Liver (tissue), 9 donors: ENCODE measurements around the gene ZSWIM8. TPM values are rescaled to one million over a fixed set of nuclear protein-coding genes. Genes with fewer than 3 reads are reported as not detected.
"Not testable (repeated sequence)": the region's sequence is repeated elsewhere in the genome, so short reads cannot be mapped to it uniquely, and the experiment has no call there.

Experiments
- DNase-seq: peaks from one replicate; pipeline ENCODE4 v3.0.0-alpha.2; 2017; ENCODE audit warnings: low spot score
- H3K27ac ChIP-seq, 2 donors: one replicate each; pipeline ENCODE4 v1.7.0; 2013; ENCODE audit warnings: inconsistent platforms in 2 of 2, low read length in 2 of 2, control low read depth in 1 of 2, low read depth in 1 of 2, mild to moderate bottlenecking in 1 of 2
- H3K27me3 ChIP-seq, 4 donors: one replicate each; pipeline versions ENCODE4 v1.6.1 to v1.7.0; 2013; ENCODE audit warnings: low read length in 3 of 4, inconsistent platforms in 1 of 4, mild to moderate bottlenecking in 1 of 4, moderate library complexity in 1 of 4; ENCODE audit not compliant: control insufficient read depth in 4 of 4, insufficient read depth in 4 of 4
- H3K36me3 ChIP-seq, 4 donors: one replicate each; pipeline versions ENCODE4 v1.6.1 to v1.7.0; 2013; ENCODE audit warnings: low read length in 3 of 4, mild to moderate bottlenecking in 3 of 4, low read depth in 1 of 4, moderate library complexity in 1 of 4; ENCODE audit not compliant: control insufficient read depth in 4 of 4, insufficient read depth in 3 of 4
- H3K4me1 ChIP-seq, 4 donors: one replicate each; pipeline versions ENCODE4 v1.6.1 to v1.7.0; 2013; ENCODE audit warnings: low read length in 3 of 4, mild to moderate bottlenecking in 3 of 4, moderate library complexity in 1 of 4; ENCODE audit not compliant: control insufficient read depth in 4 of 4, insufficient read depth in 4 of 4
- H3K4me3 ChIP-seq, 3 donors: one replicate each; pipeline versions ENCODE4 v1.6.1 to v1.7.0; 2013; ENCODE audit warnings: low read length in 3 of 3, control low read depth in 1 of 3, low read depth in 1 of 3, mild to moderate bottlenecking in 1 of 3
- H3K9ac ChIP-seq, 2 donors: one replicate each; pipeline ENCODE4 v1.7.0; 2013; ENCODE audit warnings: low read length in 2 of 2, mild to moderate bottlenecking in 2 of 2, moderate library complexity in 2 of 2, control low read depth in 1 of 2, low read depth in 1 of 2
- H3K9me3 ChIP-seq, 4 donors: one replicate each; pipeline versions ENCODE4 v1.6.1 to v1.7.0; 2013; ENCODE audit warnings: low read length in 3 of 4; ENCODE audit not compliant: control insufficient read depth in 4 of 4
- EGR1 ChIP-seq, 2 donors: IDR thresholded peaks; 2 replicates each; pipeline ENCODE4 v1.6.1; 2016 to 2018; ENCODE audit warnings: antibody characterized with exemption in 2 of 2, low read depth in 2 of 2
- FOXA2 ChIP-seq: IDR thresholded peaks from 2 replicates; pipeline ENCODE4 v1.6.1; 2016; ENCODE audit warnings: antibody characterized with exemption
- GABPA ChIP-seq, 2 donors: IDR thresholded peaks in 1 of 2; conservative IDR thresholded peaks in 1 of 2; 2 replicates each; pipeline ENCODE4 v1.6.1; 2016; ENCODE audit warnings: antibody characterized with exemption in 2 of 2, mild to moderate bottlenecking in 1 of 2, moderate library complexity in 1 of 2
- HNF4G ChIP-seq: IDR thresholded peaks from 2 replicates; pipeline ENCODE4 v1.6.1; 2016; ENCODE audit warnings: antibody characterized with exemption
- JUND ChIP-seq, 2 donors: IDR thresholded peaks; 2 replicates each; pipeline ENCODE4 v1.6.1; 2016; ENCODE audit warnings: antibody characterized with exemption in 2 of 2
- NR2F2 ChIP-seq: IDR thresholded peaks from 2 replicates; pipeline ENCODE4 v1.6.1; 2016; ENCODE audit warnings: antibody characterized with exemption
- RAD21 ChIP-seq, 2 donors: IDR thresholded peaks; 2 replicates each; pipeline ENCODE4 v1.6.1; 2016; ENCODE audit warnings: antibody characterized with exemption in 2 of 2, mild to moderate bottlenecking in 2 of 2
- RXRA ChIP-seq, 2 donors: IDR thresholded peaks; 2 replicates each; pipeline ENCODE4 v1.6.1; 2017 to 2018; ENCODE audit warnings: antibody characterized with exemption in 2 of 2, mild to moderate bottlenecking in 1 of 2
- SP1 ChIP-seq: IDR thresholded peaks from 2 replicates; pipeline ENCODE4 v1.6.1; 2018; ENCODE audit warnings: antibody characterized with exemption, mild to moderate bottlenecking
- TAF1 ChIP-seq: conservative IDR thresholded peaks from 2 replicates; pipeline ENCODE4 v1.6.1; 2016; ENCODE audit warnings: antibody characterized with exemption, mild to moderate bottlenecking
- YY1 ChIP-seq: IDR thresholded peaks from 2 replicates; pipeline ENCODE4 v1.6.1; 2016; ENCODE audit warnings: antibody characterized with exemption, mild to moderate bottlenecking
- WGBS: extraction: QIAGEN DNeasy Blood & Tissue Kit; methylation state at CpG from one replicate; pipeline ENCODE4 v1.1.7; 2013; 5-methylcytosine and 5-hydroxymethylcytosine counted together
- polyA plus RNA-seq, 2 donors: library from polyadenylated mRNA; stranded (reverse) in 1 of 2; unstranded in 1 of 2; fragments of 200-250 nt in 1 of 2; fragments of >200 nt in 1 of 2; fragmentation: Nextera tagmentation in 1 of 2; extraction: Ambion mirVana in 1 of 2; gene quantifications; one replicate each; pipeline versions ENCODE4 v1.2.1 to v1.2.3, GENCODE V29; 2013 to 2015
- total RNA-seq, 2 donors: library from RNA; depleted of rRNA; stranded (reverse); fragments of >200 nt; gene quantifications; one replicate each; pipeline ENCODE4 v1.2.3, GENCODE V29; 2014
- TF ChIP-seq, protein P1 (sequence below): IDR thresholded peaks from 2 replicates; pipeline ENCODE4 v1.6.1; 2016; ENCODE audit warnings: antibody characterized with exemption, mild to moderate bottlenecking
- TF ChIP-seq, protein P2 (sequence below): fragments of 150-350 bp; IDR thresholded peaks from 2 replicates; pipeline ENCODE4 v1.5.1; 2017; ENCODE audit warnings: improper control_type of control experiment, low read depth, low read length; ENCODE audit not compliant: missing input control
- TF ChIP-seq, protein P3 (sequence below): IDR thresholded peaks from 2 replicates; pipeline ENCODE4 v1.6.1; 2016; ENCODE audit warnings: antibody characterized with exemption
- TF ChIP-seq, protein P4 (sequence below): IDR thresholded peaks from 2 replicates; pipeline ENCODE4 v1.6.1; 2016; ENCODE audit warnings: antibody characterized with exemption
- TF ChIP-seq, protein P5 (sequence below): IDR thresholded peaks from 2 replicates; pipeline ENCODE4 v1.6.1; 2016; ENCODE audit warnings: antibody characterized with exemption
- donor health status: healthy.
- donor health status: healthy.
- donor health status: healthy.
- donor health status: healthy.
- donor health status: healthy.

Gene ZSWIM8
- total and polyA plus RNA-seq, 4 donors: 33.3 to 66.2 (median 44.4) TPM

DNA sequence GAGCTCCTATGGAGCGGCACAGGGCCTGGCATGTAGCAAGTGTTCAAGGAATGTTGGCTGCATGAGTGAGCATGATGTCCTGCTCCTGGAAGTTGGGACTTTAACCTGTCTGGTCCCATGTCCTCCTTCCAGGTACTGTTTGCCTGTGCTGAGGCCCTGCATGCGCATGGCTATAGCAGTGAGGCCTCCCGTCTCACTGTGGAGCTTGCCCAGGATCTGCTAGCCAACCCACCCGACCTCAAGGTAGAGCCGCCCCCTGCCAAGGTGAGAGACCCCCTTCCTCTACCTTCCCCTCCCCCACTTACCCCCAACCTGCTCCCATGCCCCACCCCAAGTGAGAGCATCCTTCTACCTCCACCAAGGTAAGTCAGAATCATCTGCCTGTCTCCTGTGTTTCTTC is 8.1 kb downstream of the ZSWIM8 start:
- TF ChIP-seq YY1 (no peak), TAF1 (no peak), EGR1 (IDR thresholded peaks at IDR 0.05; ENCODE audit: low read depth in 2 of 2) (no peak), NR2F2 (no peak), GABPA (IDR thresholded peaks at IDR 0.05 in 1 of 2, conservative IDR thresholded peaks at IDR 0.05 in 1 of 2) (no peak), SP1 (no peak), JUND (IDR thresholded peaks at IDR 0.05) (no peak), RXRA (IDR thresholded peaks at IDR 0.05) (no peak), HNF4G (no peak), RAD21 (IDR thresholded peaks at IDR 0.05) (no peak), FOXA2 (no peak)
- TF ChIP-seq, protein P1, sequence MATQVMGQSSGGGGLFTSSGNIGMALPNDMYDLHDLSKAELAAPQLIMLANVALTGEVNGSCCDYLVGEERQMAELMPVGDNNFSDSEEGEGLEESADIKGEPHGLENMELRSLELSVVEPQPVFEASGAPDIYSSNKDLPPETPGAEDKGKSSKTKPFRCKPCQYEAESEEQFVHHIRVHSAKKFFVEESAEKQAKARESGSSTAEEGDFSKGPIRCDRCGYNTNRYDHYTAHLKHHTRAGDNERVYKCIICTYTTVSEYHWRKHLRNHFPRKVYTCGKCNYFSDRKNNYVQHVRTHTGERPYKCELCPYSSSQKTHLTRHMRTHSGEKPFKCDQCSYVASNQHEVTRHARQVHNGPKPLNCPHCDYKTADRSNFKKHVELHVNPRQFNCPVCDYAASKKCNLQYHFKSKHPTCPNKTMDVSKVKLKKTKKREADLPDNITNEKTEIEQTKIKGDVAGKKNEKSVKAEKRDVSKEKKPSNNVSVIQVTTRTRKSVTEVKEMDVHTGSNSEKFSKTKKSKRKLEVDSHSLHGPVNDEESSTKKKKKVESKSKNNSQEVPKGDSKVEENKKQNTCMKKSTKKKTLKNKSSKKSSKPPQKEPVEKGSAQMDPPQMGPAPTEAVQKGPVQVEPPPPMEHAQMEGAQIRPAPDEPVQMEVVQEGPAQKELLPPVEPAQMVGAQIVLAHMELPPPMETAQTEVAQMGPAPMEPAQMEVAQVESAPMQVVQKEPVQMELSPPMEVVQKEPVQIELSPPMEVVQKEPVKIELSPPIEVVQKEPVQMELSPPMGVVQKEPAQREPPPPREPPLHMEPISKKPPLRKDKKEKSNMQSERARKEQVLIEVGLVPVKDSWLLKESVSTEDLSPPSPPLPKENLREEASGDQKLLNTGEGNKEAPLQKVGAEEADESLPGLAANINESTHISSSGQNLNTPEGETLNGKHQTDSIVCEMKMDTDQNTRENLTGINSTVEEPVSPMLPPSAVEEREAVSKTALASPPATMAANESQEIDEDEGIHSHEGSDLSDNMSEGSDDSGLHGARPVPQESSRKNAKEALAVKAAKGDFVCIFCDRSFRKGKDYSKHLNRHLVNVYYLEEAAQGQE: no peak
- TF ChIP-seq, protein P2, sequence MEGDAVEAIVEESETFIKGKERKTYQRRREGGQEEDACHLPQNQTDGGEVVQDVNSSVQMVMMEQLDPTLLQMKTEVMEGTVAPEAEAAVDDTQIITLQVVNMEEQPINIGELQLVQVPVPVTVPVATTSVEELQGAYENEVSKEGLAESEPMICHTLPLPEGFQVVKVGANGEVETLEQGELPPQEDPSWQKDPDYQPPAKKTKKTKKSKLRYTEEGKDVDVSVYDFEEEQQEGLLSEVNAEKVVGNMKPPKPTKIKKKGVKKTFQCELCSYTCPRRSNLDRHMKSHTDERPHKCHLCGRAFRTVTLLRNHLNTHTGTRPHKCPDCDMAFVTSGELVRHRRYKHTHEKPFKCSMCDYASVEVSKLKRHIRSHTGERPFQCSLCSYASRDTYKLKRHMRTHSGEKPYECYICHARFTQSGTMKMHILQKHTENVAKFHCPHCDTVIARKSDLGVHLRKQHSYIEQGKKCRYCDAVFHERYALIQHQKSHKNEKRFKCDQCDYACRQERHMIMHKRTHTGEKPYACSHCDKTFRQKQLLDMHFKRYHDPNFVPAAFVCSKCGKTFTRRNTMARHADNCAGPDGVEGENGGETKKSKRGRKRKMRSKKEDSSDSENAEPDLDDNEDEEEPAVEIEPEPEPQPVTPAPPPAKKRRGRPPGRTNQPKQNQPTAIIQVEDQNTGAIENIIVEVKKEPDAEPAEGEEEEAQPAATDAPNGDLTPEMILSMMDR: no peak
- TF ChIP-seq, protein P3, sequence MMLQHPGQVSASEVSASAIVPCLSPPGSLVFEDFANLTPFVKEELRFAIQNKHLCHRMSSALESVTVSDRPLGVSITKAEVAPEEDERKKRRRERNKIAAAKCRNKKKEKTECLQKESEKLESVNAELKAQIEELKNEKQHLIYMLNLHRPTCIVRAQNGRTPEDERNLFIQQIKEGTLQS: no peak
- TF ChIP-seq, protein P4, sequence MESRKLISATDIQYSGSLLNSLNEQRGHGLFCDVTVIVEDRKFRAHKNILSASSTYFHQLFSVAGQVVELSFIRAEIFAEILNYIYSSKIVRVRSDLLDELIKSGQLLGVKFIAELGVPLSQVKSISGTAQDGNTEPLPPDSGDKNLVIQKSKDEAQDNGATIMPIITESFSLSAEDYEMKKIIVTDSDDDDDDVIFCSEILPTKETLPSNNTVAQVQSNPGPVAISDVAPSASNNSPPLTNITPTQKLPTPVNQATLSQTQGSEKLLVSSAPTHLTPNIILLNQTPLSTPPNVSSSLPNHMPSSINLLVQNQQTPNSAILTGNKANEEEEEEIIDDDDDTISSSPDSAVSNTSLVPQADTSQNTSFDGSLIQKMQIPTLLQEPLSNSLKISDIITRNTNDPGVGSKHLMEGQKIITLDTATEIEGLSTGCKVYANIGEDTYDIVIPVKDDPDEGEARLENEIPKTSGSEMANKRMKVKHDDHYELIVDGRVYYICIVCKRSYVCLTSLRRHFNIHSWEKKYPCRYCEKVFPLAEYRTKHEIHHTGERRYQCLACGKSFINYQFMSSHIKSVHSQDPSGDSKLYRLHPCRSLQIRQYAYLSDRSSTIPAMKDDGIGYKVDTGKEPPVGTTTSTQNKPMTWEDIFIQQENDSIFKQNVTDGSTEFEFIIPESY: no peak
- TF ChIP-seq, protein P5, sequence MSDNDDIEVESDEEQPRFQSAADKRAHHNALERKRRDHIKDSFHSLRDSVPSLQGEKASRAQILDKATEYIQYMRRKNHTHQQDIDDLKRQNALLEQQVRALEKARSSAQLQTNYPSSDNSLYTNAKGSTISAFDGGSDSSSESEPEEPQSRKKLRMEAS: no peak
- no peak for DNase-seq
- Histone ChIP-seq H3K9me3 (no peaks in the 10 kb centered on the region), H3K4me3 (no peak overlapping the region), H3K36me3 (peaks cover 36 to 97% (median 81%) of the 10 kb centered on the region in 4 donors), H3K27ac (no peak overlapping the region), H3K9ac (no peak overlapping the region), H3K27me3 (no peaks in the 10 kb centered on the region), H3K4me1 (no peaks in the 10 kb centered on the region)
- WGBS: 97% methylated on average over 5 of the region's 5 CpGs

DNA sequence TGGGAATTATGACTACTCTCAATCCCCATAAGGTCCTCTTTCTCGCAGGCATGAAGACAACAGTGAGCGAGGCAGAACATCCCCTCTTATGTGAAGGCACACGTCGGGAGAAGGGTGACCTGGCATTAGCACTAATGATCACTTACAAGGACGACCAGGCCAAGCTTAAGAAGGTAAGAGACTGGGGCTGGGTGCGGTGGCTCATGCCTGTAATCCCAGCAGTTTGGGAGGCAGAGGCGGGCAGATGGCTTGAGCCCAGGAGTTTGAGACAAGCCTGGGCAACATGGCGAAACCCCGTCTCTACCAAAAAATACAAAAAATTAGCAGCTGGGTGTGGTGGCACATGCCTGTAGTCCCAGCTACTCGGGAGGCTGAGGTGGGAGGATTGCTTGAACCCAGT is 10.1 kb downstream of the ZSWIM8 start:
- H3K9ac ChIP-seq, H3K27ac ChIP-seq, H3K27me3 ChIP-seq, H3K9me3 ChIP-seq, H3K4me1 ChIP-seq, H3K4me3 ChIP-seq, DNase-seq: not testable (repeated sequence)
- peaks cover 24 to 96% (median 79%) of the 10 kb centered on the region in 4 donors for H3K36me3 ChIP-seq
- WGBS: 97% methylated on average over 10 of the region's 10 CpGs

DNA sequence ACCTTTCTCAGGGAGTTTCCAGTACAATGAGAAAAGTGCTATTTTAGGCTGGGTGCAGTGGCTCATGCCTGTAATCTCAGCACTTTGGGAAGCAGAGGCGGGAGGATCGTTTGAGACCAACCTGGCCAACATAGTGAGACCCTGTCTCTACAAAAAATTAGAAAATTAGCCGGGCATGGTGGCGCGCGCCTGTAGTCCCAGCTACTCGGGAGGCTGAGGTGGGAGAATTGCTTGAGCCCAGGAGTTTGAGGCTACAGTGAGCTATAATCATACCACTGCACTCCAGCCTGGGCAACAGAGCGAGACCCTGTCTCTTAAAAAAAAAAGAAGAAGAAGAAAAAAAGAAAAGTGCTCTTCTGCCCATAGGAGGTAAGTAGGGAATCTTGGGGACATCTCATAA is 10.6 kb downstream of the ZSWIM8 start:
- peaks cover 21 to 95% (median 76%) of the 10 kb centered on the region in 4 donors for H3K36me3 ChIP-seq
- H3K27ac ChIP-seq, H3K9me3 ChIP-seq, H3K4me1 ChIP-seq, H3K9ac ChIP-seq, DNase-seq, H3K27me3 ChIP-seq, H3K4me3 ChIP-seq: not testable (repeated sequence)
- 97% methylated on average over 8 of the region's 8 CpGs for WGBS
